Natural killer cell (primary cell): Measurements from ENCODE around the gene BHLHE40. TPM values are rescaled to one million over a fixed set of nuclear protein-coding genes. Genes with fewer than 3 reads are reported as not detected.

Source experiments
- ATAC-seq, 3 donors: fragments of 150-1000 bp in 2 of 3; fragments of 200-7000 bp in 1 of 3; cut with Tn5 transposase; 1 replicate in 1 of 3; 2 replicates in 2 of 3; pipeline ENCODE4 v1.10.0; 2021; ENCODE audit warnings: mild to moderate bottlenecking in 2 of 3, moderate library complexity in 2 of 3
- DNase-seq, 2 donors: peaks; one replicate each; pipeline versions ENCODE4 v3.0.0 to v3.0.0-alpha.2; 2013 to 2021; ENCODE audit warnings: mixed read lengths in 1 of 2
- H3K27ac ChIP-seq: one replicate; pipeline ENCODE4 v1.5.1; 2013; ENCODE audit warnings: mild to moderate bottlenecking, low read length
- H3K27me3 ChIP-seq: one replicate; pipeline ENCODE4 v1.6.1; 2013; ENCODE audit warnings: low read length; ENCODE audit not compliant: control insufficient read depth, insufficient read depth
- H3K36me3 ChIP-seq: one replicate; pipeline ENCODE4 v1.6.1; 2013; ENCODE audit warnings: low read length; ENCODE audit not compliant: control insufficient read depth, insufficient read depth
- H3K4me1 ChIP-seq: one replicate; pipeline ENCODE4 v1.6.1; 2013; ENCODE audit warnings: low read length; ENCODE audit not compliant: control insufficient read depth, insufficient read depth
- H3K4me3 ChIP-seq: one replicate; pipeline ENCODE4 v1.5.1; 2013; ENCODE audit warnings: low read length
- H3K9me3 ChIP-seq: one replicate; pipeline ENCODE4 v1.6.1; 2013; ENCODE audit warnings: low read length; ENCODE audit not compliant: control insufficient read depth, insufficient read depth
- H3K27ac Mint-ChIP-seq, 2 donors: one replicate each; pipeline ENCODE4 v1.8.0; 2022; ENCODE audit warnings: mild to moderate bottlenecking in 2 of 2, mixed read lengths in 2 of 2, moderate library complexity in 1 of 2
- H3K27me3 Mint-ChIP-seq, 2 donors: one replicate each; pipeline ENCODE4 v1.8.0; 2022; ENCODE audit warnings: low read depth in 2 of 2, mixed read lengths in 2 of 2
- H3K36me3 Mint-ChIP-seq: one replicate; pipeline ENCODE4 v1.8.0; 2022; ENCODE audit warnings: mixed read lengths
- H3K4me1 Mint-ChIP-seq, 2 donors: one replicate each; pipeline ENCODE4 v1.8.0; 2022; ENCODE audit warnings: mixed read lengths in 2 of 2
- H3K4me3 Mint-ChIP-seq: one replicate; pipeline ENCODE4 v1.8.0; 2022; ENCODE audit warnings: mild to moderate bottlenecking, moderate library complexity, mixed read lengths
- H3K9me3 Mint-ChIP-seq, 2 donors: one replicate each; pipeline ENCODE4 v1.8.0; 2022; ENCODE audit warnings: mixed read lengths in 2 of 2
- CTCF ChIP-seq: fragments of 200-600 bp; IDR thresholded peaks from one replicate; pipeline ENCODE4 v1.8.0; 2022; ENCODE audit warnings: antibody characterized with exemption
- WGBS: methylation state at CpG from one replicate; pipeline ENCODE4 v1.1.7; 2013; ENCODE audit warnings: missing lambda C conversion rate; ENCODE audit not compliant: insufficient coverage; 5-methylcytosine and 5-hydroxymethylcytosine counted together
- intact Hi-C: fragments of 100-400 bp; cut with micrococcal nuclease; formaldehyde crosslinking; loops from one replicate; pipeline ENCODE4 v1.14.2; 2022
- total RNA-seq, 4 donors: library from RNA; stranded (reverse); fragments of 120-200 nt in 1 of 4; gene quantifications; one replicate each; pipeline versions ENCODE4 v1.2.3 to v1.2.4, GENCODE V29; 2013 to 2022

BHLHE40 gene
- total RNA-seq, 3 donors from 2014 or later (not counting 1 experiment from before 2014, with no cell fraction given), result 512 to 725 (median 719) TPM

DNA sequence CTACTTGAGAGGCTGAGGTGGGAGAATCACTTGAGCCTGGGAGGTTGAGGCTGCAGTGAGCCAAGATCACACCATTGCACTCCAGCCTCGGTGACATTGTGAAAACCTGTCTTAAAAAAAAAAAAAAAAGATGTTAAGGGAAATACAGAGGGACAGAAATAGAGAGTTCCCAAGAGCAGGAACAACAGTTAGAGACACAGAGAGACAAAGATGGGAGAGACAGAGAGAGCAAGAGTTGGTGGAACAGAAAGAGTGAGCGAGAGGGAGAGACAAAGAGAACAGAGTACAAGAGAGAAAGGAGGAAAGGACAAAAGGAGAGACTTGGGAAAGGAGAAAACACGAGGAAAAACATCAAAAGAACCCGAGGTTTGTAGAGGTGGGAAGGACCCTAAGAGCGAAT is 35.8 kb downstream of the BHLHE40 start:
- H3K4me3 ChIP-seq, result no peak overlapping the region
- H3K9me3 Mint-ChIP-seq, result no peaks in the 10 kb centered on the region
- WGBS, result 90% methylated on average over 5 of the region's 5 CpGs

DNA sequence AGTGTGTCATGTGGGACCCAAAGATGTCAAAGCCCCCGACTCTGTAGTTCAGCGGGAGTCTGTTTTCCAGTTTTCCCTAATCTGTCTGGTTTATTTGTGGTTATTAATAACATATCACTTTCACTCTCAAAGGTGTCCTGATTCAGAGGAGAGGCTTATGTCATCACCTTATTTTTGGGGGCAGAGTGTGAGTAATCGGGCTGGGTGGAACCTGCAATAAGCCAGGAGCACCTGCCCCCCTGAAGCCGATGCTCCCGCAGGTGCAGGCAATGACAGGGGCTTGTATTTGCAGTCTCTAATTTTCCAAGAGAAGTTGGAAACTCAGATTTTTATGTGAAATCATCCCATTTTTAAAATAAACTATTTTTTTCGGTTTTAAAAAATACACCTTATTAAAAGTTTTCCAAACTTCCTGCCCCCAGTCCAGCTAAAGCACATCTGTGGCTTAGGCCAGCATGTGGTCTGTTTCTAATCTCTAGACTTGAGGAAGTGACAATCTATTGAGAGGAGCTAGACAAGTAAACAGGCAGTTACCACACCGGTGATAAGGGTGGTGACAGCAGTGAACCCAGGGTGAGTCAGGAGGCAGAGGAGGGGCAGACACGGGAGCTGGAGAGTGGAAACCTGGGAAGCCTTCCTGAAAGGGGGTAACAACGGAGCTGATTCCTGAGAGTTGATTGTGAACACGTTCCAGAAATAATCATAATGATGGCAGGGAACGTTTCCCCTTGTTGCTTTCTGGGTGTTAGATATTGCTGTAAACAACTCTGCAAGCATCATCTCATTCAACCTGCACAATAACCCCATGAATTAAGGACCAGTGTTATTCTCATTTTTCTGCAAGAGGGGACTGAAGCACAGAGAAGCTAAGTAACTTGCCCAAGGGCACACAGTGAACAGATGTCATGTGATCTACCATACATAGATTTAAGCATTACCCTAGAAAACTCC is 37.2 kb downstream of the BHLHE40 start:
- Histone ChIP-seq H3K27ac (peak overlapping the region; percentile 39), H3K9me3 (no peaks in the 10 kb centered on the region), H3K27me3 (no peaks in the 10 kb centered on the region), H3K4me1 (peaks cover 82% of the 10 kb centered on the region), H3K36me3 (no peaks in the 10 kb centered on the region), H3K4me3 (no peak overlapping the region)
- no peak for TF ChIP-seq CTCF
- peaks cover 52 to 61% of the 10 kb centered on the region in 2 donors for H3K4me1 Mint-ChIP-seq
- no peaks in the 10 kb centered on the region for H3K36me3 Mint-ChIP-seq
- H3K4me3 Mint-ChIP-seq, result peak overlapping the region; percentile 25
- DNase-seq, result peak; percentile 47 to 71
- peaks cover 0 to 2% of the 10 kb centered on the region in 2 donors for H3K27me3 Mint-ChIP-seq
- peak overlapping the region; percentile 71 to 79 for H3K27ac Mint-ChIP-seq
- intact Hi-C loops, result loop anchor here (2.0 kb wide), 1 partner anchor 14 kb away; no protein-coding TSS in a partner anchor
- peak; percentile 68 to 83 (median 81) for ATAC-seq
- WGBS, result 32% methylated on average over 10 of the region's 11 CpGs
- H3K9me3 Mint-ChIP-seq, result no peaks in the 10 kb centered on the region

More for the DNA sequence above, 35.8 kb downstream of the BHLHE40 start:
- intact Hi-C loops, result no loop called here
- Mint-ChIP-seq H3K27me3 (peaks cover 0 to 2% of the 10 kb centered on the region in 2 donors), H3K36me3 (no peaks in the 10 kb centered on the region), H3K27ac (peak overlapping the region; percentile 56 to 81), H3K4me1 (peaks cover 60 to 68% of the 10 kb centered on the region in 2 donors), H3K4me3 (no peak overlapping the region)
- no peak for DNase-seq
- peaks cover 90% of the 10 kb centered on the region for H3K4me1 ChIP-seq
- no peak for ATAC-seq
- no peak overlapping the region for H3K27ac ChIP-seq
- no peaks in the 10 kb centered on the region for H3K27me3 ChIP-seq
- TF ChIP-seq CTCF, result no peak
- H3K36me3 ChIP-seq, result no peaks in the 10 kb centered on the region
- H3K9me3 ChIP-seq, result no peaks in the 10 kb centered on the region

GRCh38 chr3:5017925-5018531 is 38.8 kb downstream of the BHLHE40 start:
- no peak overlapping the region for H3K27ac ChIP-seq
- no peak overlapping the region for H3K4me3 Mint-ChIP-seq
- H3K4me3 ChIP-seq, result no peak overlapping the region
- H3K9me3 ChIP-seq, result no peaks in the 10 kb centered on the region
- 78% methylated on average over 8 of the region's 8 CpGs for WGBS
- no peak for TF ChIP-seq CTCF
- peaks cover 0 to 2% of the 10 kb centered on the region in 2 donors for H3K27me3 Mint-ChIP-seq
- peaks cover 66% of the 10 kb centered on the region for H3K4me1 ChIP-seq
- H3K36me3 ChIP-seq, result no peaks in the 10 kb centered on the region
- no peaks in the 10 kb centered on the region for H3K9me3 Mint-ChIP-seq
- ATAC-seq (no peak), DNase-seq (no peak)
- peak overlapping the region in 1 of 2 donors; percentile 46 for H3K27ac Mint-ChIP-seq
- H3K4me1 Mint-ChIP-seq, result peaks cover 40 to 48% of the 10 kb centered on the region in 2 donors
- intact Hi-C loops, result loop anchor here (2.0 kb wide), 1 partner anchor 15 kb away; no protein-coding TSS in a partner anchor
- H3K27me3 ChIP-seq, result no peaks in the 10 kb centered on the region
- no peaks in the 10 kb centered on the region for H3K36me3 Mint-ChIP-seq
